ENCODE measurements around the gene ARFRP1. TPM values are rescaled to one million over a fixed set of nuclear protein-coding genes. Genes with fewer than 3 reads are reported as not detected.
"Not testable (repeated sequence)": the region's sequence is repeated elsewhere in the genome, so short reads cannot be mapped to it uniquely, and the experiment has no call there.

Gene ARFRP1
- total and polyA plus RNA-seq, 2 experiments from 2014 or later, result 16.7 to 24.6 TPM

DNA sequence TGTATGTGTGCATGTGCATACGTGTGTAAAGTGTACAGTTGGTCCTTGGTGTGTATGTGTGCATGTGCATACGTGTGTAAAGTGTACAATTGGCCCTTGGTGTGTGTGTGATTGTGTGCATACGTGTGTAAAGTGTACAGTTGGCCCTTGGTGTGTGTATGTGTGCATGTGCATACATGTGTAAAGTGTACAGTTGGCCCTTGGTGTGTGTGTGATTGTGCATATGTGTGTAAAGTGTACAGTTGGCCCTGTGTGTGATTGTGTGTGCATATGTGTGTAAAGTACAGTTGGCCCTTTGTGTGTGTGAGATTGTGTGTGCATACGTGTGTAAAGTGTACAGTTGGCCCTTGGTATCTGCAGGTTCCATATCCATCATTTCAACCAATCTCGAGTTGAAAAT, 23.6 kb upstream of the ARFRP1 start (continued):
- TF ChIP-seq, protein P1, sequence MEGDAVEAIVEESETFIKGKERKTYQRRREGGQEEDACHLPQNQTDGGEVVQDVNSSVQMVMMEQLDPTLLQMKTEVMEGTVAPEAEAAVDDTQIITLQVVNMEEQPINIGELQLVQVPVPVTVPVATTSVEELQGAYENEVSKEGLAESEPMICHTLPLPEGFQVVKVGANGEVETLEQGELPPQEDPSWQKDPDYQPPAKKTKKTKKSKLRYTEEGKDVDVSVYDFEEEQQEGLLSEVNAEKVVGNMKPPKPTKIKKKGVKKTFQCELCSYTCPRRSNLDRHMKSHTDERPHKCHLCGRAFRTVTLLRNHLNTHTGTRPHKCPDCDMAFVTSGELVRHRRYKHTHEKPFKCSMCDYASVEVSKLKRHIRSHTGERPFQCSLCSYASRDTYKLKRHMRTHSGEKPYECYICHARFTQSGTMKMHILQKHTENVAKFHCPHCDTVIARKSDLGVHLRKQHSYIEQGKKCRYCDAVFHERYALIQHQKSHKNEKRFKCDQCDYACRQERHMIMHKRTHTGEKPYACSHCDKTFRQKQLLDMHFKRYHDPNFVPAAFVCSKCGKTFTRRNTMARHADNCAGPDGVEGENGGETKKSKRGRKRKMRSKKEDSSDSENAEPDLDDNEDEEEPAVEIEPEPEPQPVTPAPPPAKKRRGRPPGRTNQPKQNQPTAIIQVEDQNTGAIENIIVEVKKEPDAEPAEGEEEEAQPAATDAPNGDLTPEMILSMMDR (conservative IDR thresholded peaks at IDR 0.05; ENCODE audit: low read depth in 2 of 2), result no peak
- TF ChIP-seq JUNB (IDR thresholded peaks at IDR 0.05; ENCODE audit: unreplicated experiment) (no peak), EZH2 (IDR thresholded peaks at IDR 0.05; ENCODE audit: low read depth, unreplicated experiment) (no peak), CREB1 (CRISPR knock-in tag; IDR thresholded peaks at IDR 0.05; ENCODE audit: low read depth) (no peak), STAT1 (IDR thresholded peaks at IDR 0.05; ENCODE audit: unreplicated experiment) (no peak), EZH2phosphoT487 (IDR thresholded peaks at IDR 0.05; ENCODE audit: unreplicated experiment) (no peak)
- TF ChIP-seq, protein P2, sequence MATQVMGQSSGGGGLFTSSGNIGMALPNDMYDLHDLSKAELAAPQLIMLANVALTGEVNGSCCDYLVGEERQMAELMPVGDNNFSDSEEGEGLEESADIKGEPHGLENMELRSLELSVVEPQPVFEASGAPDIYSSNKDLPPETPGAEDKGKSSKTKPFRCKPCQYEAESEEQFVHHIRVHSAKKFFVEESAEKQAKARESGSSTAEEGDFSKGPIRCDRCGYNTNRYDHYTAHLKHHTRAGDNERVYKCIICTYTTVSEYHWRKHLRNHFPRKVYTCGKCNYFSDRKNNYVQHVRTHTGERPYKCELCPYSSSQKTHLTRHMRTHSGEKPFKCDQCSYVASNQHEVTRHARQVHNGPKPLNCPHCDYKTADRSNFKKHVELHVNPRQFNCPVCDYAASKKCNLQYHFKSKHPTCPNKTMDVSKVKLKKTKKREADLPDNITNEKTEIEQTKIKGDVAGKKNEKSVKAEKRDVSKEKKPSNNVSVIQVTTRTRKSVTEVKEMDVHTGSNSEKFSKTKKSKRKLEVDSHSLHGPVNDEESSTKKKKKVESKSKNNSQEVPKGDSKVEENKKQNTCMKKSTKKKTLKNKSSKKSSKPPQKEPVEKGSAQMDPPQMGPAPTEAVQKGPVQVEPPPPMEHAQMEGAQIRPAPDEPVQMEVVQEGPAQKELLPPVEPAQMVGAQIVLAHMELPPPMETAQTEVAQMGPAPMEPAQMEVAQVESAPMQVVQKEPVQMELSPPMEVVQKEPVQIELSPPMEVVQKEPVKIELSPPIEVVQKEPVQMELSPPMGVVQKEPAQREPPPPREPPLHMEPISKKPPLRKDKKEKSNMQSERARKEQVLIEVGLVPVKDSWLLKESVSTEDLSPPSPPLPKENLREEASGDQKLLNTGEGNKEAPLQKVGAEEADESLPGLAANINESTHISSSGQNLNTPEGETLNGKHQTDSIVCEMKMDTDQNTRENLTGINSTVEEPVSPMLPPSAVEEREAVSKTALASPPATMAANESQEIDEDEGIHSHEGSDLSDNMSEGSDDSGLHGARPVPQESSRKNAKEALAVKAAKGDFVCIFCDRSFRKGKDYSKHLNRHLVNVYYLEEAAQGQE (IDR thresholded peaks at IDR 0.05; ENCODE audit: unreplicated experiment), result no peak

DNA sequence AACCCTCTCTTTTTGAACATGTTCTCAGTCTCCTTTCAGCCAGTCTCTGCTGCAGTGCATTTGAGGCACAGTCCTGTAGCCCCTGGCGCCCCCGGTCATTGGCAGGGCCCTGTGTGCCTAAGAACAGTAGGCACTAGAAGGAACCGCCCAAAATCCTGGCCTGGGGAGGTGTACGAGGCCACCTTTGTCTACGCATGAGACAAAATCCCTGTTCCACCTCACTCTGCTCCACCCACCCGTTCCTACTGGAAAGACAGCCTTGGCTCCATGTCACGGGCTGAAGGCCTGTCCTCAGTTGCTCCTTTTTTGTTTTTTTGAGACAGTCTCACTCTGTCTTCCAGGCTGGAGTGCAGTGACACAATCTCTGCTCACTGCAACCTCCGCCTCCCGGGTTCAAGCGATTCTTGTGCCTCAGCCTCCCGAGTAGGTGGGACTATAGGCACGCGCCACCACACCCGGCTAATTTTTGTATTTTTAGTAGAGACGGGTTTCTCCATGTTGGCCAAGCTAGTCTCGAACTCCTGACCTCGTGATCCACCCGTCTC, 22.5 kb upstream of the ARFRP1 start:
- H3K79me2 ChIP-seq (replicated peaks; ENCODE audit: insufficient read depth), result not testable (repeated sequence)

DNA sequence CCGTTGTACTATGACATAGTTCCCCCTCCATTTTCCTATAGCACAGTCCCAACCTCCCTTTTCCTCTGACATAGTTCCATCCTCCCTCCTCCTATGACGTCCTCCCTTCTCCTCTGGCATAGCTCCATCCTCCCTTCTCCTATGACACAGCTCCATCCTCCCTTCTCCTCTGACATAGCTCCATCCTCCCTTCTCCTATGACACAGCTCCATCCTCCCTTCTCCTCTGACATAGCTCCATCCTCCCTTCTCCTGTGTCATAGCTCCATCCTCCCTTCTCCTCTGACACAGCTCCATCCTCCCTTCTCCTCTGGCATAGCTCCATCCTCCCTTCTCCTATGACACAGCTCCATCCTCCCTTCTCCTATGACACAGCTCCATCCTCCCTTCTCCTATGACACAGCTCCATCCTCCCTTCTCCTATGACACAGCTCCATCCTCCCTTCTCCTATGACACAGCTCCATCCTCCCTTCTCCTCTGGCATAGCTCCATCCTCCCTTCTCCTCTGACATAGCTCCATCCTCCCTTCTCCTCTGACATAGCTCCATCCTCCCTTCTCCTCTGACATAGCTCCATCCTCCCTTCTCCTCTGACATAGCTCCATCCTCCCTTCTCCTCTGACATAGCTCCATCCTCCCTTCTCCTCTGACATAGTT, 15.3 kb upstream of the ARFRP1 start:
- peaks cover 13% of the 10 kb centered on the region for H4K20me1 ChIP-seq (replicated peaks; ENCODE audit: insufficient read depth)
- not testable (repeated sequence) for H3K4me3 Mint-ChIP-seq; H3F3A ChIP-seq (replicated peaks; ENCODE audit: low read depth); H3K4me1 Mint-ChIP-seq; DNase-seq (ENCODE audit: low spot score); H3K27me3 Mint-ChIP-seq (ENCODE audit: insufficient read depth, low read depth, poor library complexity); H3K4me3 ChIP-seq; H3K4me2 ChIP-seq; H3K27ac Mint-ChIP-seq; H3K9me3 Mint-ChIP-seq; H2AFZ ChIP-seq; H3K27me3 ChIP-seq (ENCODE audit: insufficient read depth); H3K4me1 ChIP-seq (ENCODE audit: insufficient read depth); H3K27ac ChIP-seq (ENCODE audit: low read depth); H3K9me2 ChIP-seq (ENCODE audit: insufficient read depth); H3K36me3 ChIP-seq (ENCODE audit: insufficient read depth); ATAC-seq
- H3K36me3 Mint-ChIP-seq (ENCODE audit: low read depth), result peaks cover 40% of the 10 kb centered on the region
- peaks cover 40% of the 10 kb centered on the region for H3K79me2 ChIP-seq (replicated peaks; ENCODE audit: insufficient read depth)

More for the DNA sequence above, 22.5 kb upstream of the ARFRP1 start:
- H3K4me3 ChIP-seq; H3K9me3 Mint-ChIP-seq; H3K4me3 Mint-ChIP-seq; H3K27me3 ChIP-seq (ENCODE audit: insufficient read depth); H3K36me3 ChIP-seq (ENCODE audit: insufficient read depth); H3K4me2 ChIP-seq; H3K4me1 ChIP-seq (ENCODE audit: insufficient read depth); H2AFZ ChIP-seq; H4K20me1 ChIP-seq (replicated peaks; ENCODE audit: insufficient read depth); H3K4me1 Mint-ChIP-seq; ATAC-seq; H3K9me2 ChIP-seq (ENCODE audit: insufficient read depth); H3K27me3 Mint-ChIP-seq (ENCODE audit: insufficient read depth, low read depth, poor library complexity); DNase-seq (ENCODE audit: low spot score); H3K27ac Mint-ChIP-seq; H3K27ac ChIP-seq (ENCODE audit: low read depth): not testable (repeated sequence)
- H3K36me3 Mint-ChIP-seq (ENCODE audit: low read depth), result peaks cover 27% of the 10 kb centered on the region
- H3F3A ChIP-seq (replicated peaks; ENCODE audit: low read depth), result peaks cover 12% of the 10 kb centered on the region
